ENCODE results near the gene IL22RA2. TPM values are rescaled to one million over a fixed set of nuclear protein-coding genes. Genes with fewer than 3 reads are reported as not detected.

Gene IL22RA2
- total and polyA plus RNA-seq, 4 donors: 0.05 TPM; not detected in 3

- 87% methylated on average over 5 of the region's 5 CpGs for WGBS
- H3K9me3 ChIP-seq (ENCODE audit: control insufficient read depth in 4 of 4, low read length in 3 of 4): peaks cover 0 to 9% (median 3%) of the 10 kb centered on the region in 4 donors
- no peak overlapping the region for H3K9ac ChIP-seq (ENCODE audit: low read depth in 1 of 2, low read length in 2 of 2)
- H3K4me1 ChIP-seq (ENCODE audit: control insufficient read depth in 4 of 4, insufficient read depth in 4 of 4, low read length in 3 of 4): no peaks in the 10 kb centered on the region
- DNase-seq (ENCODE audit: low spot score): no peak
- no peak overlapping the region for H3K4me3 ChIP-seq (ENCODE audit: low read depth in 1 of 3, low read length in 3 of 3)
- no peaks in the 10 kb centered on the region for H3K27me3 ChIP-seq (ENCODE audit: control insufficient read depth in 4 of 4, insufficient read depth in 4 of 4, low read length in 3 of 4)
- H3K36me3 ChIP-seq (ENCODE audit: control insufficient read depth in 4 of 4, insufficient read depth in 3 of 4, low read depth in 1 of 4, low read length in 3 of 4): no peaks in the 10 kb centered on the region
- TF ChIP-seq, protein P1, sequence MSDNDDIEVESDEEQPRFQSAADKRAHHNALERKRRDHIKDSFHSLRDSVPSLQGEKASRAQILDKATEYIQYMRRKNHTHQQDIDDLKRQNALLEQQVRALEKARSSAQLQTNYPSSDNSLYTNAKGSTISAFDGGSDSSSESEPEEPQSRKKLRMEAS (IDR thresholded peaks at IDR 0.05): no peak
- TF ChIP-seq FOXA1 (IDR thresholded peaks at IDR 0.05) (no peak), HNF4G (IDR thresholded peaks at IDR 0.05) (no peak), SP1 (IDR thresholded peaks at IDR 0.05) (no peak), RXRA (IDR thresholded peaks at IDR 0.05) (no peak)
- TF ChIP-seq, protein P2, sequence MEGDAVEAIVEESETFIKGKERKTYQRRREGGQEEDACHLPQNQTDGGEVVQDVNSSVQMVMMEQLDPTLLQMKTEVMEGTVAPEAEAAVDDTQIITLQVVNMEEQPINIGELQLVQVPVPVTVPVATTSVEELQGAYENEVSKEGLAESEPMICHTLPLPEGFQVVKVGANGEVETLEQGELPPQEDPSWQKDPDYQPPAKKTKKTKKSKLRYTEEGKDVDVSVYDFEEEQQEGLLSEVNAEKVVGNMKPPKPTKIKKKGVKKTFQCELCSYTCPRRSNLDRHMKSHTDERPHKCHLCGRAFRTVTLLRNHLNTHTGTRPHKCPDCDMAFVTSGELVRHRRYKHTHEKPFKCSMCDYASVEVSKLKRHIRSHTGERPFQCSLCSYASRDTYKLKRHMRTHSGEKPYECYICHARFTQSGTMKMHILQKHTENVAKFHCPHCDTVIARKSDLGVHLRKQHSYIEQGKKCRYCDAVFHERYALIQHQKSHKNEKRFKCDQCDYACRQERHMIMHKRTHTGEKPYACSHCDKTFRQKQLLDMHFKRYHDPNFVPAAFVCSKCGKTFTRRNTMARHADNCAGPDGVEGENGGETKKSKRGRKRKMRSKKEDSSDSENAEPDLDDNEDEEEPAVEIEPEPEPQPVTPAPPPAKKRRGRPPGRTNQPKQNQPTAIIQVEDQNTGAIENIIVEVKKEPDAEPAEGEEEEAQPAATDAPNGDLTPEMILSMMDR (IDR thresholded peaks at IDR 0.05; ENCODE audit: low read depth, low read length, missing input control): no peak
- TF ChIP-seq, protein P3, sequence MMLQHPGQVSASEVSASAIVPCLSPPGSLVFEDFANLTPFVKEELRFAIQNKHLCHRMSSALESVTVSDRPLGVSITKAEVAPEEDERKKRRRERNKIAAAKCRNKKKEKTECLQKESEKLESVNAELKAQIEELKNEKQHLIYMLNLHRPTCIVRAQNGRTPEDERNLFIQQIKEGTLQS (IDR thresholded peaks at IDR 0.05): no peak
- H3K27ac ChIP-seq (ENCODE audit: low read depth in 1 of 2, low read length in 2 of 2): no peak overlapping the region
Measured at GRCh38 chr6:137190583-137191094, 17.2 kb upstream of the IL22RA2 start.

DNA sequence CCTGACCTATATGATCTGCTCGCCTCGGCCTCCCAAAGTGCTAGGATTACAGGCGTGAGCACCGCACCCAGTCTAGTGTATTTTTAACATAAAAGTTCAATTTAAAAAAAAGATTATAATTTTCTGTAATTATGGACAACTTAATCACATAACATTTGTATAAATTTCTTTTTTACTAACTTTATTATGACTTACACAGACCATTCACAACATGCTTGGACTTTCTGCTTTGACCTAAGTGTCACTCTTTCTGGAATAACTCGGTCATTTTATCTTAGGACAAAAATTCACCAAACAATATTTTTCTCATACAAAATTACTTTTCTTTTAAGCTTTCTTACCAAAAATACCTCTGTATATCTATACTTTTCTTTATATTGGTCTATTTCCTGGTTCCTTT is 15.4 kb upstream of the IL22RA2 start:
- 86% methylated on average over 5 of the region's 5 CpGs for WGBS
- Histone ChIP-seq H3K36me3 (ENCODE audit: control insufficient read depth in 4 of 4, insufficient read depth in 3 of 4, low read depth in 1 of 4, low read length in 3 of 4) (no peaks in the 10 kb centered on the region), H3K27me3 (ENCODE audit: control insufficient read depth in 4 of 4, insufficient read depth in 4 of 4, low read length in 3 of 4) (no peaks in the 10 kb centered on the region), H3K4me3 (ENCODE audit: low read depth in 1 of 3, low read length in 3 of 3) (no peak overlapping the region), H3K9ac (ENCODE audit: low read depth in 1 of 2, low read length in 2 of 2) (no peak overlapping the region), H3K4me1 (ENCODE audit: control insufficient read depth in 4 of 4, insufficient read depth in 4 of 4, low read length in 3 of 4) (no peaks in the 10 kb centered on the region), H3K27ac (ENCODE audit: low read depth in 1 of 2, low read length in 2 of 2) (no peak overlapping the region), H3K9me3 (ENCODE audit: control insufficient read depth in 4 of 4, low read length in 3 of 4) (peaks cover 2 to 26% (median 8%) of the 10 kb centered on the region in 4 donors)
- TF ChIP-seq HNF4A (conservative IDR thresholded peaks at IDR 0.05) (no peak), RAD21 (IDR thresholded peaks at IDR 0.05) (no peak), YY1 (IDR thresholded peaks at IDR 0.05) (no peak), EGR1 (IDR thresholded peaks at IDR 0.05; ENCODE audit: low read depth in 2 of 2) (no peak), REST (IDR thresholded peaks at IDR 0.05) (no peak), JUND (IDR thresholded peaks at IDR 0.05) (no peak), TAF1 (conservative IDR thresholded peaks at IDR 0.05) (no peak), NR2F2 (IDR thresholded peaks at IDR 0.05) (no peak), RXRA (IDR thresholded peaks at IDR 0.05) (no peak), SP1 (IDR thresholded peaks at IDR 0.05) (no peak)
- TF ChIP-seq, protein P3 (IDR thresholded peaks at IDR 0.05): no peak
- TF ChIP-seq, protein P2 (IDR thresholded peaks at IDR 0.05; ENCODE audit: low read depth, low read length, missing input control): no peak
- TF ChIP-seq, protein P4, sequence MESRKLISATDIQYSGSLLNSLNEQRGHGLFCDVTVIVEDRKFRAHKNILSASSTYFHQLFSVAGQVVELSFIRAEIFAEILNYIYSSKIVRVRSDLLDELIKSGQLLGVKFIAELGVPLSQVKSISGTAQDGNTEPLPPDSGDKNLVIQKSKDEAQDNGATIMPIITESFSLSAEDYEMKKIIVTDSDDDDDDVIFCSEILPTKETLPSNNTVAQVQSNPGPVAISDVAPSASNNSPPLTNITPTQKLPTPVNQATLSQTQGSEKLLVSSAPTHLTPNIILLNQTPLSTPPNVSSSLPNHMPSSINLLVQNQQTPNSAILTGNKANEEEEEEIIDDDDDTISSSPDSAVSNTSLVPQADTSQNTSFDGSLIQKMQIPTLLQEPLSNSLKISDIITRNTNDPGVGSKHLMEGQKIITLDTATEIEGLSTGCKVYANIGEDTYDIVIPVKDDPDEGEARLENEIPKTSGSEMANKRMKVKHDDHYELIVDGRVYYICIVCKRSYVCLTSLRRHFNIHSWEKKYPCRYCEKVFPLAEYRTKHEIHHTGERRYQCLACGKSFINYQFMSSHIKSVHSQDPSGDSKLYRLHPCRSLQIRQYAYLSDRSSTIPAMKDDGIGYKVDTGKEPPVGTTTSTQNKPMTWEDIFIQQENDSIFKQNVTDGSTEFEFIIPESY (IDR thresholded peaks at IDR 0.05): no peak
- no peak for DNase-seq (ENCODE audit: low spot score)
